Mesendoderm (in vitro differentiated cells): Measurements from ENCODE around the gene CAMK2G.
"Not testable (repeated sequence)": the region's sequence is repeated elsewhere in the genome, so short reads cannot be mapped to it uniquely, and the experiment has no call there.

Experiments used
- DNase-seq: peaks from one replicate; pipeline ENCODE4 v3.0.0; 2013
- H2AK5ac ChIP-seq: 2 replicates; pipeline ENCODE4 v1.6.1; 2013; ENCODE audit warnings: low read length, inconsistent platforms
- H2BK120ac ChIP-seq: 2 replicates; pipeline ENCODE4 v1.6.1; 2013; ENCODE audit warnings: low read depth, mild to moderate bottlenecking, low read length, moderate library complexity, mixed read lengths
- H2BK15ac ChIP-seq: replicated peaks from 2 replicates; pipeline ENCODE4 v1.6.1; 2013; ENCODE audit warnings: low read depth, mild to moderate bottlenecking, moderate library complexity
- H2BK5ac ChIP-seq: 2 replicates; pipeline ENCODE4 v1.6.1; 2013; ENCODE audit warnings: low read length, inconsistent platforms
- H3K18ac ChIP-seq: 2 replicates; pipeline ENCODE4 v1.6.1; 2013; ENCODE audit warnings: mild to moderate bottlenecking, low read length, mixed read lengths
- H3K23ac ChIP-seq: one replicate; pipeline ENCODE4 v1.6.1; 2013; ENCODE audit warnings: low read length
- H3K27ac ChIP-seq: 2 replicates; pipeline ENCODE4 v1.5.1; 2013; ENCODE audit warnings: low read depth, mild to moderate bottlenecking, inconsistent platforms, low read length, moderate library complexity
- H3K27me3 ChIP-seq: 2 replicates; pipeline ENCODE4 v1.6.1; 2013; ENCODE audit warnings: low read length, control low read depth, mild to moderate bottlenecking, inconsistent platforms; ENCODE audit not compliant: insufficient read depth, poor library complexity
- H3K36me3 ChIP-seq: 2 replicates; pipeline ENCODE4 v1.6.1; 2013; ENCODE audit warnings: low read length, inconsistent platforms; ENCODE audit not compliant: control insufficient read depth, insufficient read depth
- H3K4ac ChIP-seq: one replicate; pipeline ENCODE4 v1.6.1; 2013; ENCODE audit warnings: low read depth, mild to moderate bottlenecking, low read length, moderate library complexity
- H3K4me1 ChIP-seq: 2 replicates; pipeline ENCODE4 v1.6.1; 2013; ENCODE audit warnings: low read depth, low read length, inconsistent platforms; ENCODE audit not compliant: control insufficient read depth
- H3K4me2 ChIP-seq: 2 replicates; pipeline ENCODE4 v1.6.1; 2013; ENCODE audit warnings: low read length
- H3K4me3 ChIP-seq: 2 replicates; pipeline ENCODE4 v1.5.1; 2013; ENCODE audit warnings: mild to moderate bottlenecking, low read length
- H3K56ac ChIP-seq: one replicate; pipeline ENCODE4 v1.6.1; 2013; ENCODE audit warnings: low read length
- H3K79me1 ChIP-seq: 2 replicates; pipeline ENCODE4 v1.6.1; 2013; ENCODE audit warnings: low read length, inconsistent platforms
- H3K79me2 ChIP-seq: 2 replicates; pipeline ENCODE4 v1.6.1; 2013; ENCODE audit warnings: mild to moderate bottlenecking, low read length; ENCODE audit not compliant: control insufficient read depth, insufficient read depth
- H3K9ac ChIP-seq: 2 replicates; pipeline ENCODE4 v1.6.1; 2013; ENCODE audit warnings: low read length, inconsistent platforms
- H4K5ac ChIP-seq: one replicate; pipeline ENCODE4 v1.6.1; 2013; ENCODE audit warnings: low read length
- H4K8ac ChIP-seq: one replicate; pipeline ENCODE4 v1.6.1; 2013; ENCODE audit warnings: low read depth, mild to moderate bottlenecking, control low read depth, low read length, moderate library complexity
- WGBS: extraction: QIAGEN DNeasy Blood & Tissue Kit; methylation state at CpG from one replicate; pipeline ENCODE4 v1.1.7; 2013; ENCODE audit warnings: low lambda C conversion rate, missing lambda C conversion rate; ENCODE audit not compliant: insufficient coverage; ENCODE audit errors: extremely low coverage; 5-methylcytosine and 5-hydroxymethylcytosine counted together

The CAMK2G gene

GRCh38 chr10:73798087-73798486 lies 76.3 kb downstream of the CAMK2G start:
- Histone ChIP-seq H2BK5ac (no peak overlapping the region), H3K79me2 (no peaks in the 10 kb centered on the region), H3K56ac (no peak overlapping the region), H4K8ac (no peak overlapping the region), H3K27ac (no peak overlapping the region), H4K5ac (no peak overlapping the region), H2BK120ac (no peak overlapping the region), H2BK15ac (no peak overlapping the region), H3K4me3 (no peak overlapping the region), H2AK5ac (no peak overlapping the region), H3K4me1 (no peaks in the 10 kb centered on the region), H3K36me3 (peaks cover 19% of the 10 kb centered on the region), H3K79me1 (no peaks in the 10 kb centered on the region), H3K27me3 (no peaks in the 10 kb centered on the region), H3K23ac (no peak overlapping the region), H3K4ac (no peak overlapping the region), H3K9ac (no peak overlapping the region), H3K18ac (no peak overlapping the region), H3K4me2 (no peak overlapping the region)
- no CpG with 5 or more reads among the region's 6 CpGs for WGBS
- no peak for DNase-seq

GRCh38 chr10:73797324-73798025 lies 76.9 kb downstream of the CAMK2G start:
- Histone ChIP-seq H3K27ac (no peak overlapping the region), H3K18ac (no peak overlapping the region), H3K56ac (no peak overlapping the region), H3K79me2 (no peaks in the 10 kb centered on the region), H2BK5ac (no peak overlapping the region), H3K4me2 (no peak overlapping the region), H3K23ac (no peak overlapping the region), H2BK15ac (no peak overlapping the region), H3K27me3 (no peaks in the 10 kb centered on the region), H3K79me1 (no peaks in the 10 kb centered on the region), H3K4me1 (no peaks in the 10 kb centered on the region), H2AK5ac (no peak overlapping the region), H4K5ac (no peak overlapping the region), H2BK120ac (no peak overlapping the region), H3K4me3 (no peak overlapping the region), H3K4ac (no peak overlapping the region), H3K36me3 (peaks cover 19% of the 10 kb centered on the region), H3K9ac (no peak overlapping the region), H4K8ac (no peak overlapping the region)
- no CpG with 5 or more reads among the region's 19 CpGs for WGBS
- no peak for DNase-seq

- no peak overlapping the region for H3K56ac ChIP-seq
- no peaks in the 10 kb centered on the region for H3K79me2 ChIP-seq
Measured at GRCh38 chr10:73796766-73797165, 77.6 kb downstream of the CAMK2G start.

GRCh38 chr10:73796035-73796434 lies 78.3 kb downstream of the CAMK2G start:
- no CpG with 5 or more reads among the region's 8 CpGs for WGBS
- H3K79me2 ChIP-seq, H3K4me1 ChIP-seq, H3K4ac ChIP-seq, H3K4me3 ChIP-seq, H2BK15ac ChIP-seq, H3K9ac ChIP-seq, H2AK5ac ChIP-seq, H2BK120ac ChIP-seq, H3K23ac ChIP-seq, H3K4me2 ChIP-seq, H3K79me1 ChIP-seq, H3K18ac ChIP-seq, H3K56ac ChIP-seq, H3K27me3 ChIP-seq, H3K27ac ChIP-seq, H2BK5ac ChIP-seq, H4K8ac ChIP-seq, DNase-seq, H4K5ac ChIP-seq: not testable (repeated sequence)
- H3K36me3 ChIP-seq = peaks cover 15% of the 10 kb centered on the region

More at GRCh38 chr10:73796766-73797165, 77.6 kb downstream of the CAMK2G start:
- Histone ChIP-seq H4K5ac (no peak overlapping the region), H2BK15ac (no peak overlapping the region), H3K4me2 (no peak overlapping the region), H3K27ac (no peak overlapping the region), H3K4ac (no peak overlapping the region), H3K23ac (no peak overlapping the region), H3K9ac (no peak overlapping the region), H3K18ac (no peak overlapping the region), H2BK120ac (no peak overlapping the region), H3K36me3 (peaks cover 17% of the 10 kb centered on the region), H2BK5ac (no peak overlapping the region), H2AK5ac (no peak overlapping the region), H3K4me1 (no peaks in the 10 kb centered on the region), H3K79me1 (no peaks in the 10 kb centered on the region), H4K8ac (no peak overlapping the region), H3K4me3 (no peak overlapping the region), H3K27me3 (no peaks in the 10 kb centered on the region)
- DNase-seq = no peak
- no CpG with 5 or more reads among the region's 5 CpGs for WGBS

GRCh38 chr10:73795491-73795890 lies 78.9 kb downstream of the CAMK2G start:
- not testable (repeated sequence) for H3K9ac ChIP-seq, H4K5ac ChIP-seq, H2BK5ac ChIP-seq, H3K18ac ChIP-seq, H3K23ac ChIP-seq, H4K8ac ChIP-seq, H3K27me3 ChIP-seq, H3K4me1 ChIP-seq, H3K79me2 ChIP-seq, H3K4me2 ChIP-seq, H2AK5ac ChIP-seq, H3K27ac ChIP-seq, H3K79me1 ChIP-seq, H2BK120ac ChIP-seq, DNase-seq, H3K4ac ChIP-seq, H3K56ac ChIP-seq, H2BK15ac ChIP-seq, H3K4me3 ChIP-seq
- H3K36me3 ChIP-seq = peaks cover 14% of the 10 kb centered on the region
- no CpG with 5 or more reads among the region's 10 CpGs for WGBS

GRCh38 chr10:73793456-73793855 lies 80.9 kb downstream of the CAMK2G start:
- Histone ChIP-seq H3K18ac (no peak overlapping the region), H2BK5ac (no peak overlapping the region), H2BK15ac (no peak overlapping the region), H3K36me3 (peaks cover 7% of the 10 kb centered on the region), H3K56ac (no peak overlapping the region), H3K79me2 (no peaks in the 10 kb centered on the region), H3K4me2 (no peak overlapping the region), H4K8ac (no peak overlapping the region), H3K27me3 (no peaks in the 10 kb centered on the region), H2AK5ac (no peak overlapping the region), H3K4me1 (no peaks in the 10 kb centered on the region), H3K9ac (no peak overlapping the region), H3K27ac (no peak overlapping the region), H2BK120ac (no peak overlapping the region), H3K4ac (no peak overlapping the region), H3K23ac (no peak overlapping the region), H3K4me3 (no peak overlapping the region), H4K5ac (no peak overlapping the region), H3K79me1 (no peaks in the 10 kb centered on the region)
- no CpG with 5 or more reads among the region's 5 CpGs for WGBS
- DNase-seq = no peak
